Lung (tissue), 12 donors: ENCODE measurements around the gene GPR108. TPM values are rescaled to one million over a fixed set of nuclear protein-coding genes. Genes with fewer than 3 reads are reported as not detected.

ENCODE experiments used
- ATAC-seq: fragments of 200-7000 bp; cut with Tn5 transposase; one replicate; pipeline ENCODE4 v1.9.1; 2020; ENCODE audit warnings: moderate number of reproducible peaks; ENCODE audit not compliant: insufficient read depth, low FRiP score
- DNase-seq, 3 donors: peaks; one replicate each; pipeline ENCODE4 v3.0.0-alpha.2; 2013 to 2017
- H3K27ac ChIP-seq, 2 donors: one replicate each; pipeline ENCODE4 v1.5.1; 2013; ENCODE audit warnings: mild to moderate bottlenecking in 2 of 2, moderate library complexity in 2 of 2, control low read depth in 1 of 2, inconsistent platforms in 1 of 2, low read depth in 1 of 2, low read length in 1 of 2
- H3K27me3 ChIP-seq, 3 donors: one replicate each; pipeline ENCODE4 v1.5.1; 2013; ENCODE audit warnings: low read length in 2 of 3; ENCODE audit not compliant: control insufficient read depth in 3 of 3, insufficient read depth in 3 of 3
- H3K36me3 ChIP-seq, 4 donors: one replicate each; pipeline ENCODE4 v1.5.1; 2013; ENCODE audit warnings: low read length in 4 of 4, mild to moderate bottlenecking in 1 of 4, moderate library complexity in 1 of 4; ENCODE audit not compliant: control insufficient read depth in 4 of 4, insufficient read depth in 4 of 4
- H3K4me1 ChIP-seq, 5 donors: one replicate each; pipeline ENCODE4 v1.5.1; 2013; ENCODE audit warnings: low read length in 5 of 5, mild to moderate bottlenecking in 2 of 5, moderate library complexity in 1 of 5; ENCODE audit not compliant: control insufficient read depth in 5 of 5, insufficient read depth in 5 of 5
- H3K4me3 ChIP-seq: one replicate; pipeline ENCODE4 v1.5.1; 2013; ENCODE audit warnings: mild to moderate bottlenecking, control low read depth, moderate library complexity
- H3K9ac ChIP-seq, 2 donors: one replicate each; pipeline ENCODE4 v1.5.1; 2013; ENCODE audit warnings: low read length in 2 of 2, control low read depth in 1 of 2; ENCODE audit not compliant: insufficient read depth in 1 of 2
- H3K9me3 ChIP-seq, 4 donors: one replicate each; pipeline ENCODE4 v1.5.1; 2013; ENCODE audit warnings: low read length in 3 of 4, mild to moderate bottlenecking in 1 of 4, moderate library complexity in 1 of 4; ENCODE audit not compliant: control insufficient read depth in 4 of 4, insufficient read depth in 3 of 4
- CTCF ChIP-seq: IDR thresholded peaks from 2 replicates; pipeline ENCODE4 v1.5.1; 2012; ENCODE audit warnings: mild to moderate bottlenecking; ENCODE audit errors: control extremely low read depth, extremely low read depth
- WGBS, 2 donors: extraction: QIAGEN DNeasy Blood & Tissue Kit; methylation state at CpG; one replicate each; pipeline ENCODE4 v1.1.7; 2013; 5-methylcytosine and 5-hydroxymethylcytosine counted together
- polyA plus RNA-seq, 2 donors: library from polyadenylated mRNA; stranded (reverse); fragments of 200-250 nt; gene quantifications; one replicate each; pipeline ENCODE4 v1.2.1, GENCODE V29; 2013
- total RNA-seq, 2 donors: library from RNA; depleted of rRNA in 1 of 2; stranded (reverse); fragments of >200 nt in 1 of 2; gene quantifications; one replicate each; pipeline ENCODE4 v1.2.1, GENCODE V29; 2014 to 2021
- donor health status: control.
- donor health status: control.
- donor health status: Bipolar disorder and iron deficiency.
- donor health status: healthy.
- donor health status: DM: yes; HTN: yes; CAD: no.

The GPR108 gene
- total and polyA plus RNA-seq, 4 donors = 33.5 to 98.0 (median 93.5) TPM

GRCh38 chr19:6740589-6741343 is 3.4 kb upstream of the GPR108 start:
- H3K27ac ChIP-seq = peak overlapping the region; percentile 84 to 88
- H3K27me3 ChIP-seq = no peaks in the 10 kb centered on the region
- ATAC-seq (no peak), DNase-seq (peak; percentile 78 to 86 (median 81))
- peaks cover 0 to 70% (median 33%) of the 10 kb centered on the region in 5 donors for H3K4me1 ChIP-seq
- H3K36me3 ChIP-seq = peaks cover 3 to 13% (median 9%) of the 10 kb centered on the region in 4 donors
- H3K9me3 ChIP-seq = no peaks in the 10 kb centered on the region
- 1 to 2% methylated on average over 43 to 46 of the region's 46 CpGs for WGBS, 2 donors
- no peak for TF ChIP-seq CTCF
- H3K4me3 ChIP-seq = peak overlapping the region; percentile 86
- peak overlapping the region; percentile 4 to 71 for H3K9ac ChIP-seq

DNA sequence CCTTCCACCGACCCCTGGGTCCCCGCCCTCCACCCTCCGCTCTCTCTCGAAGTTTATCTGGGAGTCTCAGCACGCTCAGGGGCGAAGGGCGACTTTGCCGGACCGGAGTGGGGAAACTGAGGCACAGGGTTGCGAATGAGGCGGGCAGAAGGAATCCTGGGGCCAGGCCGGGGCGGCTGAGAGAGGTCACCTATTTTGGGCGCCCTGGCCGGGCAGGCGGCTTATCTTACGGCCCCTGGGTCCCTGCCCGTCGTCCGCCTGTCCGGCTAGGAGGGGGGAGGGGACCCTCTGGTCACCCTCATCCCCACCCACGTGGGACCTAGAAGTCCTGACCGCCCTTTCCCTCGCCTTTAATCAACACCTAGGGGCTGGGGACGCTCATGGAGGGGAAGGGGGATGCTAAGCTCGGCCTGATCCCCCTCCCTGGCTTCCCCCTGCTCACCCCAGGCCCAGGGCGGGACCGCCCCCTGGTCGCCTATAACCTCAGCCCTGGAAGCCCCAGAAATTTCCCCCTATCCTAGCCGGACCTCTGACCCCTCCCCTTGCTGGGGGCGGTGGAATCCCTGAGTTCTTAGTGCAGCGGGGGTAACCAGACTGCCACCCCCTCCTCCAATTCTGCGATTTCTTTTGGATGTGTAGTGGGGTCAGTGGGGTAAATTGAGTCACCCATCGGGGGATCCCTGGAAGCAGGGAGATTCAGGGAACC is 2.7 kb upstream of the GPR108 start:
- ATAC-seq (no peak), DNase-seq (peak in 2 of 3 donors; percentile 46 to 50)
- WGBS, 2 donors = 0 to 1% methylated on average over 26 to 34 of the region's 34 CpGs
- H3K9ac ChIP-seq = peak overlapping the region; percentile 4 to 71
- no peak for TF ChIP-seq CTCF
- peaks cover 0 to 68% (median 27%) of the 10 kb centered on the region in 5 donors for H3K4me1 ChIP-seq
- H3K9me3 ChIP-seq = no peaks in the 10 kb centered on the region
- H3K27me3 ChIP-seq = no peaks in the 10 kb centered on the region
- H3K27ac ChIP-seq = peak overlapping the region; percentile 84 to 88
- H3K4me3 ChIP-seq = peak overlapping the region; percentile 86
- peaks cover 3 to 7% (median 6%) of the 10 kb centered on the region in 4 donors for H3K36me3 ChIP-seq

DNA sequence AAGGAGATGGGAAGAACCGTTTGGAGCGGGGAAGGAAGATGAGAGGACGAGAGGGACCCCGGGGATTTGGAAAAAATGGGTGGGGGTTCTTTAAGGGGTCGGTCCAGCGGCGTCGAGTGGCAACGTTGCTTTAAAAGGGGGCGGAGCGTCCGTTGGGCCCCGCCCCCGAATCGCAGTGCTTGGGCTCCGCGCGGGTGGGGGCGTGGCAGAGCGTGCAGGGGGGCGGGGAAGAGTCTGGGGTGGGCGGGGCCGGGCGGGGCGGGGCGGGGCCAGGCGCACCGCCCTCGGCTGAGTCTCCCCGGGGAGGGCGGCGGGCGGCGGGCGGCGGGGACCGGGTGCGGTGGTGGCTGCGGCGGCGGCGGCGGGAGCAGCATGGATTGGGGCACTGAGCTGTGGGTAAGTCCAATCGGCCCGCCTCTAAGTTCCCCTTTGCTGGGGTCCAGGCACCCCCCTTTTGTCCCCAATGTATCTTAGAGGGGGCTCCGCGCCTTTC is 2.1 kb upstream of the GPR108 start, which contains the start of gene TRIP10:
TRIP10 (plus strand) TSS at position 291 of the 493 bp plus-strand sequence; CDS start at position 373, 82 bp downstream.
- DNase-seq (peak; percentile 91 to 92 (median 92)), ATAC-seq (peak; percentile 31)
- Histone ChIP-seq H3K9me3 (no peaks in the 10 kb centered on the region), H3K36me3 (peaks cover 2 to 6% (median 4%) of the 10 kb centered on the region in 4 donors), H3K9ac (peak within 1 kb of the TSS; percentile 4 to 71), H3K4me1 (peaks cover 0 to 64% (median 25%) of the 10 kb centered on the region in 5 donors), H3K4me3 (peak within 1 kb of the TSS; percentile 86), H3K27ac (peak within 1 kb of the TSS; percentile 88), H3K27me3 (no peaks in the 10 kb centered on the region)
- TF ChIP-seq CTCF = no peak
- WGBS, 2 donors = 0 to 1% methylated on average over 21 to 47 of the region's 47 CpGs
